Measurements from ENCODE around the gene CYP27B1.
"Not testable (repeated sequence)": the region's sequence is repeated elsewhere in the genome, so short reads cannot be mapped to it uniquely, and the experiment has no call there.

Gene CYP27B1

DNA sequence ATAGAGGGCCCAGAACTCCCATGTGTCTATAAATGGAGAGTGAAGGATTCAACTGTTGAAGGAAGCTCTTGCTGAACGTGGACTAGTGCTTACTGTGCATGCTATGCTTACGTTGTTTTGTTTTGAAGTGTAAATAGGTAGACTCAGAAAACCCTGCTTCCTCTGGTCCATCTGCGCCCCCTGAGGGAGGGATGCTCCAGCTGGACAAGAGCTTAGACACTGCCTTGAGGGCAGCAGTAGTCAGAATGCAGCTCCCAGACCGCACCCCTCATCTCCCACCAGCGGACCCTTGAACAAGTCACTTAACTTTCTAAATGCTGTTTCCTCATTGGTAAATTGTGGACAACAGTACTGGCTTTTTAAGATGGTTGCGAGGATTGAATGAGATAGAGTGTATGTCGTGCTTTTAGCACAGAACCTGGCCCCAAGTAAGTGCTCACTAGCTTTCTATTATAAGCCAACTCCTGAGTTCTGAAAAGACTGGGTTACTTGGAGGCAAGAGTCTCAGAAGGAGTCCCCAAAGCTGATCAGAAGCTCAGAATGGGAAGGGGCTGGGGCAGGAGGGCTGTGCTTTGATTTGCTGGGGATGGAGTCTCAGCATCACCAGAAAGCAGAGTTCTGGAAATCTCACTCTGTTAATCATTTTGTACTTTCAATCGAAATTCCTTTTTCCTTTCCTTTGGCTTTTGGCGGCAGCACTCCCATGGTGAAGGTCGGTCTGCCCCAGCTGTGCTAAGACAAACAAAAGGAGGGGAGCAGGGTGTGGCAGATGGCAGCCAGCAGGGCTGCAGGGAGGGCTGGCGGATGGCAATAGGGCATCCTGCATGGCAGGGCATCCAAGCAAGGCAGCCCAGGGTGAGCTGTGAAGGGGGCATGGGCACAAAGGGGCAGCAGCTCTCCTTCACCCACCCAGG, 43.9 kb downstream of the CYP27B1 start:
- no peak for DNase-seq (ENCODE audit: low spot score)

DNA sequence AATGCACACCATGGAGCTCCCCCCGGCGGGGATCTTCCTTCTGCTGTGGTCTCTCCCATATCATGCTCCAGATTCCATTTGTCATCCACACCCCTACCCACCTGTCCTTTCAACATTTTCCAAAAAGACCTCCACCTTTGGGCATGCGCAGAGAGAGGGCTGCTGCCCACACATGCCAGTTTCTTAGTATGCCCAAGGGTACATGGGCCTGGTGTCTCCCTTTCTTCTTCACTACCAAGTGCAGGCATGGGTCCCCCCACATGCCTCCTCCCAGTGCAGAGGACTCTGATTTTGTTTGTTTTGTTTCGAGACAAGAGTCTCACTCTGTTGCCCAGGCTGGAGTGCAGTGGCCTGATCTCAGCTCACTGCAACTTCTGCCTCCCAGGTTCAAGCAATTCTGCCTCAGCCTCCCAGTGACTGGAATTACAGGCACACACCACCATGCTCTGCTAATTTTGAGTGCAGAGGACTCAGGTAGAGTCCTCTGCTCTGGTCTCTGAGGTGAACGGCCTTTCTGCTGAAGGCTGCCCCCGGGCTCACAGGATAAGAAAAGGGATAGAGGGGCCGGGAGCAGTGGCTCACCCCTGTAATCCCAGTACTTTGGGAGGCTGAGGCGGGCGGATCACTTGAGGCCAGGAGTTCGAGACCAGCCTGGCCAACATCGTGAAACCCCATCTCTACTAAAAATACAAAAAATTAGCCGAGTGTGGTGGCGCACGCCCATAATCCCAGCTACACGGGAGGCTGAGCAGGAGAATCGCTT, 44.9 kb downstream of the CYP27B1 start:
- DNase-seq (ENCODE audit: low spot score), result not testable (repeated sequence)

DNA sequence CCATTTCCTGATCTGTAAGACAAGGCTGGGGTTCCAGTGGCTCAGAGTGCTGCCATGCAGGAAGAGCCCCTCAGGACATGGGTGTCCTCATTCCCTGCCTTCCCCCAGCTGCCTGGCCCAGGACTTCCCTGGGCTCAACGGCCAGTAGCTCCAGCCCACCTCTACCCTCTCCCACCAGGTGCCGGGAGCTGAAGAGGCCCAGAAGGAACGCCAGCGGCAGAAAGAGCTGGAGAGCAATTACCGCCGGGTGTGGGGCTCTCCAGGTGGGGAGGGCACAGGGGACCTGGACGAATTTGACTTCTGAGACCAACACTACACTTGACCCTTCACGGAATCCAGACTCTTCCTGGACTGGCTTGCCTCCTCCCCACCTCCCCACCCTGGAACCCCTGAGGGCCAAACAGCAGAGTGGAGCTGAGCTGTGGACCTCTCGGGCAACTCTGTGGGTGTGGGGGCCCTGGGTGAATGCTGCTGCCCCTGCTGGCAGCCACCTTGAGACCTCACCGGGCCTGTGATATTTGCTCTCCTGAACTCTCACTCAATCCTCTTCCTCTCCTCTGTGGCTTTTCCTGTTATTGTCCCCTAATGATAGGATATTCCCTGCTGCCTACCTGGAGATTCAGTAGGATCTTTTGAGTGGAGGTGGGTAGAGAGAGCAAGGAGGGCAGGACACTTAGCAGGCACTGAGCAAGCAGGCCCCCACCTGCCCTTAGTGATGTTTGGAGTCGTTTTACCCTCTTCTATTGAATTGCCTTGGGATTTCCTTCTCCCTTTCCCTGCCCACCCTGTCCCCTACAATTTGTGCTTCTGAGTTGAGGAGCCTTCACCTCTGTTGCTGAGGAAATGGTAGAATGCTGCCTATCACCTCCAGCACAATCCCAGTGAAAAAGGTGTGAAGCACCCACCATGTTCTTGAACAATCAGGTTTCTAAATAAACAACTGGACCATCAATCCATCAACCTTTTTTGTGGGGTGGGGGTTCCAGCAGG, 46.0 kb downstream of the CYP27B1 start:
- no peak for DNase-seq (ENCODE audit: low spot score)

DNA sequence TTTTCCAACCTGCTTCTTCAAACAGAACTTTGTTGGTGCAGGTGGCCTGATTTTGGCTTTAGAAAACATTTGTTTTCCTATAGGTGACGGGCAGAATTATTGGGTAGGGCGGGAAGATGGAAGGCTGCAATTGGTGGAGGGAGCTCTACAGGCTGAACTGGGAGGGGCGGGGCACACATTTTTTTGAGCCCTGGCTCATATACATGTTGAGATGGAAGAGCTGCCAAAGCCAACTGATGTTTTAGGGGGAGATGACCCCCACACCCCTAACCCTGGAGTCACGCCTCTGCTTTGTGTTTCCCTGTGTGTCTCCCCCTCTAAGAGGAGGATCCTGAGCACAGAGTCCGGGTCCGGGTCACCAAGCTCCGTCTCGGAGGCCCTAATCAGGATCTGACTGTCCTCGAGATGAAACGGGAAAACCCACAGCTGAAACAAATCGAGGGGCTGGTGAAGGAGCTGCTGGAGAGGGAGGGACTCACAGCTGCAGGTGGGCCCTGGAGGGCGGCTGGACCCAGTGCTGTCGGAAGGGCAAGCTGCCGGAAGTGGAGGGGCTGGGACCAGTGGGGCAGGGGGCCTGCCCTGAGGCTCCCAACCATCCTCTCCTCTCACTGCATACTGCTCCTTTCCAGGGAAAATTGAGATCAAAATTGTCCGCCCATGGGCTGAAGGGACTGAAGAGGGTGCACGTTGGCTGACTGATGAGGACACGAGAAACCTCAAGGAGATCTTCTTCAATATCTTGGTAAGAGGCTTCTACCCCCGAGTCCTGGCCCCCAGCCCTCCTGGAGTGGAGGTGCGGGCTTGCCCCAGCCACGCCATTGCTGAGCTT, 46.9 kb downstream of the CYP27B1 start:
- DNase-seq (ENCODE audit: low spot score), result no peak

DNA sequence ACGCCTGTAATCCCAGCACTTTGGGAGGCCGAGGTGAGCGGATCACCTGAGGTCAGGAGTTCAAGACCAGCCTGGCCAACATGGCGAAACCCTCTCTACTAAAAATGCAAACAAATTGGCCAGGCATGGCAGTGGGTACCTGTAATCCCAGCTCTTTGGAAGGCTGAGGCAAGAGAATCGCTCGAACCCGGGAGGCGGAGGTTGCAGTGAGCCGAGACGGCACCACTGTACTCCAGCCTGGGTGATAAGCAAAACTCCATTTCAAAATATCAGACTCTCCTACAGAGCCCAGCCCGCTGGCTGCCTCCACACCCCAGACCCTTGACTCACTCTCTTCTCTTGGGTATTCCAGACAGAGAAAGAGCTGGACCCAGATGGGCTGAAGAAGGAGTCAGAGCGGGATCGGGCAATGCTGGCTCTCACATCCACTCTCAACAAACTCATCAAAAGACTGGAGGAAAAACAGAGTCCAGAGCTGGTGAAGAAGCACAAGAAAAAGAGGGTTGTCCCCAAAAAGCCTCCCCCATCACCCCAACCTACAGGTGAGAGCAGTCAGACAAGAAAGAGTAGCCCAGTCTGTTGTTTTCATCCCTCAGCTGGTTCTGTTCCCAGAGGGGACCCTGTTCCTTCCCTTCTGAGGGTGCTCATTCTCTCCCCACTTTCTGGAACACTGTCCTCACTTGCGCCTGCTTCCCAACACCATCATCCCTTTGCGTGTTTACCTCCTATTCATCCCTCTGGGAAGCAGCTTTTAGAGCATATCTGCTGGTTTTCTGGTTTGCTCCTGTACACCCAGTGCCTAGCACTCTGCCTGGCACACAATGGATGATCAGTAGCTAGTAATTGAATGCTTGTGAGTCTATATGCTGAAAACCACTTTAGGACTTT, 48.0 kb downstream of the CYP27B1 start:
- DNase-seq (ENCODE audit: low spot score), result no peak

DNA sequence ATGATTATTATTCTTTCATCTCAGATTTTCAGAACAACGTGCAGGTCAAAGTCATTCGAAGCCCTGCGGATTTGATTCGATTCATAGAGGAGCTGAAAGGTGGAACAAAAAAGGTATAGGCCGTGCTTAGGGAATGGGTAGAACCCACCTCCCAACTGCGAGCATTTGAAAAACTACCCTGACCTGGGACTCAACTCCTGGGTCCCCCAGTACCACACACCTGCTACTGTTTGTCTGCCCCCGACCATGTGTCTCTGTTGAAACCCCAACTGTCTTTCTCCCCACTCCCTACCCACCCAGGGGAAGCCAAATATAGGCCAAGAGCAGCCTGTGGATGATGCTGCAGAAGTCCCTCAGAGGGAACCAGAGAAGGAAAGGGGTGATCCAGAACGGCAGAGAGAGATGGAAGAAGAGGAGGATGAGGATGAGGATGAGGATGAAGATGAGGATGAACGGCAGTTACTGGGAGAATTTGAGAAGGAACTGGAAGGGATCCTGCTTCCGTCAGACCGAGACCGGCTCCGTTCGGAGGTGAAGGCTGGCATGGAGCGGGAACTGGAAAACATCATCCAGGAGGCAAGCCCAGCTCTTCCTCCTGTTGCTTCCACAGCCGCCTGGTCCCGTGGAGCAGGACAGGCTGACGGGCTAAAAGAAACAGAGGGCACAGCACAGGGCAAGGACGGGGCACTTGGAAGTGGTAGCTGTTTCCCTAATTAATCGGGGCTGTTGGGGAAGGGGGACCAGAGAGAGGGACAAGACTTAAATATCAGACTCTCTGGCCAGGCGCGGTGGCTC, 48.8 kb downstream of the CYP27B1 start:
- no peak for DNase-seq (ENCODE audit: low spot score)

DNA sequence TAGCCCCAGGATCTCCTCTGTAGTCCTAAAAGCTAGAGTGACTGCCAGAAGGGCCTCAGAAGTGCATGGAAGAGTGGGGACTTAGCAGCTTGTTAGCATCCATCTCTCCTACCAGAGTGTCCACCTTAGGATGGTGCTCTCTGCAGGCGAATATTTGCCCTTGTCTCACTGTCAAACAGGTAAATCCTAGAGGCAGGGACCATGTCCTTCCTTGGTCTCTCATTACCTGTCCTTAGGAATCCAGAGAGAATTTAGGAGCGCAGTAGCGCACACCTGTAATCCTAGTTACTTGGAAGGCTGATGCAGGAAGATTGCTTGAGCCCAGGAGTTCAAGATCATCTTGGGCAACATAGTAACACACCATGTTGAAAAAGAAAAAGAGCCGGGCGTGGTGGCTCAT, 49.7 kb downstream of the CYP27B1 start:
- no peak for DNase-seq (ENCODE audit: low spot score)

DNA sequence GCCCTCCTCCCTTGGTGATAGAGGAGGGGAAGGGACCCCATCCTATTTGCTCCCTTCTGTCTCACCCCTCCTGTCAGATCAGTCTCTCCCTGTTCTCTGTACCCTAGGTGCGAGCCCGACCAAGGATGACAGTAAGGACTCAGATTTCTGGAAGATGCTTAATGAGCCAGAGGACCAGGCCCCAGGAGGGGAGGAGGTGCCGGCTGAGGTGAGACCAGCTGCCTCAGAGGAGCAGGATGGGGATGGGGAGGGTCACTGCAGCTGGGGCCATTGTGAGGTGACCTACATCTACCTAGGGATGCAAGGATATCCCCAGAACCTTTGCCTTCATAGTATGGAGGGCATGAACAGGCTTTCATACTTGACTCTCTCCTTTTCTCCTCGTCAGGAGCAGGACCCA, 50.6 kb downstream of the CYP27B1 start:
- no peak for DNase-seq (ENCODE audit: low spot score)

DNA sequence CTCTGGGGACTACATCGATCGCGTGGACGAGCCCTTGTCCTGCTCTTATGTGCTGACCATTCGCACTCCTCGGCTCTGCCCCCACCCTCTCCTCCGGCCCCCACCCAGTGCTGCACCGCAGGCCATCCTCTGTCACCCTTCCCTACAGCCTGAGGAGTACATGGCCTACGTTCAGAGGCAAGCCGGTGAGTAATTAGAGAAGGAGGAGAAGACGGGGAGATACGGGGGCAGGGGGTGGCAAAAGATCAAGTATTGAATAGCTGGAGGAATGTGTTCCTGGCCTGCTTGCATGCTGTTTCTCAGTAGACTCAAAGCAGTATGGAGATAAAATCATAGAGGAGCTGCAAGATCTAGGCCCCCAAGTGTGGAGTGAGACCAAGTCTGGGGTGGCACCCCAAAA, 51.1 kb downstream of the CYP27B1 start:
- no peak for DNase-seq (ENCODE audit: low spot score)

DNA sequence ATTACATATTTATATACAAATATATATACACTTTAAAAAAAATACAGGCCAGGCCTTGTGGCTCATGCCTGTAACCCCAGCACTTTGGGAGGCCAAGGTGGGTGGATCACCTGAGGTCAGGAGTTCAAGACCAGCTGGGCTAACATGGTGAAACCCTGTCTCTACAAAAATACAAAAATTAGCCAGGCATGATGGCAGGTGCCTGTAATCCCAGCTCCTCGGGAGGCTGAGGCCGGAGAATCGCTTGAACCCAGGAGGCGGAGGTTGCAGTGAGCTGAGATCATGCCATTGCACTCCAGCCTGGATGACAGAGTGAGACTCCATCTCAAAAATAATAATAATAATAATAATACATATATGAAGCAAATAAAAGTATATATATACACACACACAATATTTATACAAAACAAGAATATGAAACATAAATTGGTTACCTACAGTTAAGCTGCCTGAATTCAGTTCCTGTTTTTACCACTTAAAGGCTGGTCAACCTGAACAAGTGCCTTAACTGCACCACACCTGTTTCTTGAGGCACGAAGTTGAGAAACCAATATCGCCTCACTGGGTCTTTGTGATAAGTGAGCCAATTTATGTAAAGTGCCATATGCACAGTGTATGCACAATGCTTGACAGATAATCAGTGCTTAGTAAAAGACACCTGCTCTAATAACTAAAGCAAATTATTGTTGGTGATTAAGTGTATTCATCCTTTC, 51.7 kb downstream of the CYP27B1 start:
- DNase-seq (ENCODE audit: low spot score), result not testable (repeated sequence)

DNA sequence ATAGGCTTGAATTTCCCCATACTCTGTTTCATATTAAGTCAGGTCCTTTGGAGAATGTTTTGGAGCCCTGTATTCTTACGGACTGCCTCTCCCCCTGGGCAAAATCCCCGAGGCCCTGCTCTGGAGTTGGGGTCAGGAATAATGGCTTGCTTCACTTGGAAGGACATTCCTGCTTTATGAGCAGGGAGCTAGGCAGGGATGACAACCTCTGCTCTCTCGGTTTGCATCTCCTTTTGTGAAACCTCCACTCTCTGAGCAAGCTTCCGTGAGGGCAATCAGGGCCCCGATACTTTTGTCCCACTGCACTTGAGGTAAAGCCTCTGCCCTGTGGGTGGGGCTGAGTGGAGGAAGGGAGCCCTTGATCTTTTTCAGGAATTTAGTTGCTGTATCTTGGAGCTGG, 53.7 kb downstream of the CYP27B1 start:
- no peak for DNase-seq (ENCODE audit: low spot score)

DNA sequence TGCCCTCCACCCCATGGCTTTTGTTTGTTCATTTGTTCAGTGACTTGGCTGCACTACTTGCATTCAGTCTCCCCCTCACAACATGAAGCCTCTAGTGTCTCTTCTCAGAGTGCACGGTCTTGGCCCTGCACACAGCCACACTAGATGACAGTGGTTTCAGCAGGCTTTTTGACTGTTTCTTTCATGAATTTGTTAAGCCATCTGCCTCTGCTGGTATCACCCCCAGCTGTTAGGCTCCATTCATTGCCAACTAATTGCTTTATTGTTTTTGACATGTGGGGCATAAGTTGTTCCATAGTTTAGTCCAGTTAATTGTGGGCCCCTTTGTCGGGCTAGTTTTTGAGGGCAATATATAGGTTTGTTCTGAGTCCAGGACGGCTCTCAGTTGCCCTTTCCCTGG, 54.2 kb downstream of the CYP27B1 start:
- no peak for DNase-seq (ENCODE audit: low spot score)

All from iPS-NIHi11 (cell line).